ENCODE data around the gene RAB44.

GRCh38 chr6:36716476-36717093 lies 19.0 kb downstream of the RAB44 start:
- TF ChIP-seq CTCF (conservative IDR thresholded peaks at IDR 0.05 in 1 of 2, IDR thresholded peaks at IDR 0.05 in 1 of 2; ENCODE audit: extremely low read depth in 1 of 2, insufficient read depth in 1 of 2, low read depth in 1 of 2, low read length in 2 of 2) (no peak), EZH2 (IDR thresholded peaks at IDR 0.05; ENCODE audit: borderline replicate concordance, low read length) (no peak)

Measured in mammary epithelial cell (primary cell).